Smooth muscle cell of trachea (primary cell): ENCODE results near the gene MGAT3. TPM values are rescaled to one million over a fixed set of nuclear protein-coding genes. Genes with fewer than 3 reads are reported as not detected.

ENCODE experiments used
- total RNA-seq: library from RNA; depleted of rRNA; stranded (reverse); fragments of >200 nt; gene quantifications from 2 replicates; pipeline ENCODE4 v1.2.1, GENCODE V29; 2014

The MGAT3 gene
- not detected in 2 replicates for total RNA-seq

GRCh38 chr22:39456522-39457197, at the start of gene MGAT3:
Gene MGAT3, plus strand, starts transcription at chr22:39457012. Its CDS starts 30,336 bp downstream, at chr22:39487348.

GRCh38 chr22:39502109-39502788, 45.4 kb downstream of the MGAT3 start, which contains the start of gene MIEF1:
Gene MIEF1, plus strand, starts transcription at chr22:39502290. Its CDS starts 9,005 bp downstream, at chr22:39511295.

DNA sequence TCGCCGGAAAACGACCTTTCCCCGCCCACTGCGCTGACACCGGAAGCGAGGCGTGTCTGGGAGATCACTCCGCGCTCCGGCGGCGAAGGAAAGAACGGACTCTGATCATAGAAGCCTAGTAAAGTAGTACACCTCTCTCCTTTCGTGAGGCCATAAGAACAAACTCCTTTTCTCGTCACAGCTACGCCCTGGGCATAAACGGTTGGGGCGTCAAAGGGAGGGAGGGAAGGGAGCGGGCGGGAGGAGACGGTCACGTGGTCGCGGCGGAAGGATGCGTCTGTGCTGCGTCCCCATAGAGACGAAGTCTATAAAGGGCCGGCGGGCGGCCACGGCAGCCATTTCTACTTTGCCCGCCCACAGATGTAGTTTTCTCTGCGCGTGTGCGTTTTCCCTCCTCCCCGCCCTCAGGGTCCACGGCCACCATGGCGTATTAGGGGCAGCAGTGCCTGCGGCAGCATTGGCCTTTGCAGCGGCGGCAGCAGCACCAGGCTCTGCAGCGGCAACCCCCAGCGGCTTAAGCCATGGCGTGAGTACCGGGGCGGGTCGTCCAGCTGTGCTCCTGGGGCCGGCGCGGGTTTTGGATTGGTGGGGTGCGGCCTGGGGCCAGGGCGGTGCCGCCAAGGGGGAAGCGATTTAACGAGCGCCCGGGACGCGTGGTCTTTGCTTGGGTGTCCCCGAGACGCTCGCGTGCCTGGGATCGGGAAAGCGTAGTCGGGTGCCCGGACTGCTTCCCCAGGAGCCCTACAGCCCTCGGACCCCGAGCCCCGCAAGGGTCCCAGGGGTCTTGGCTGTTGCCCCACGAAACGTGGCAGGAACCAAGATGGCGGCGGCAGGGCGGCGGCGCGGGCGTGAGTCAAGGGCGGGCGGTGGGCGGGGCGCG, 63.7 kb downstream of the MGAT3 start, which contains the start of gene ATF4:
TSS of gene ATF4 (plus strand) at position 337 of the 880 bp plus-strand sequence. CDS start 884 bp downstream, outside the sequence.

DNA sequence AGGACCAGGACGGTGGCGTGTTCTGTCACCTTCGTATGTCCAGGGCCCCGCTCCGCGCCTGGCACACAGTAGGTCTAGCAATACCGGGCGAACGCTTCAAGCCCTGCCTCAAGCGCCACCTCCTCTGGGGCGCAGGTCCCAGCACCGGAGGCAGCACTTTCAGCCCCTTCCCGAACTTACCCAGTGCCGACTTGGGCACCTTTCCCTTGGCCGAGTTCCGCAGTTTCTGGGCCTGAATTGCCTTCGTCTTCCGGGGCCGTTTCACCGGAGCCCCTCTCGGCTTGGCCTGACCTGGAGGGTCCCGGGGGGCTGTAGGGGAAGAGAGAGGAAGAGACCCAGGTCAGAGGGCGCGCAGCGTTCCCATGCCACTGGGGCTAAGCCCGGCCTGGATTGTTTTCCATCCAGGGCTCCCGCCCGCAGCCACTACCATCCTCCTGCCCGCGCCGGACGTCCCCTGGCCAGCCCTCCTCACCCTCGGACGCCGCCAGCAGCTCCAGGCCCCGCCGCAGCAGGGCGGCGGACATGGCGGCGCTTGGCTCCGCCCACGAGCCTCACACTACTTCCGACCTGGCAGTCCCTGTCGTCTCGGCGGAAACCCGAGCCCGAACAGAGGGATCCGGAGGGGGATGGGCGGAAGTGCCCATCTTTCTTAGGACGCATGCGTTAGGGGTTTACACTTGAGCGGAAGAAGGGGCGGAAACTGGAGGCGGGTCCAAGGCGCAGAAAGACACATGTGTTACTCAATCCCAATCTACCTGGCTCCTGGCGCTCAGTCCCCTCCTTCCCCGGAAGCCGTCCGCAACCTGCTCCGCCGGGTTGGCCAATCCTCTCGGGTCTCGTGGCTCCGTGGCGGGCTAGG, 75.6 kb downstream of the MGAT3 start, which contains the start of gene RPS19BP1:
TSS of gene RPS19BP1 (minus strand) at position 534 of the 859 bp plus-strand sequence. CDS start at position 524, 10 bp downstream.

Other genes with a start within 250 kb of the MGAT3 start
- 0.29 TPM in 1 of 2 replicates, not detected in the other for gene PDGFB, start 212.0 kb upstream of the MGAT3 start, total RNA-seq
- gene RPL3, start 137.4 kb upstream of the MGAT3 start, total RNA-seq, result 2,152 and 2,558 TPM in 2 replicates
- 3.1 and 16.2 TPM in 2 replicates for gene SYNGR1, start 107.0 kb upstream of the MGAT3 start, total RNA-seq
- 18.2 and 23.0 TPM in 2 replicates for gene TAB1, start 57.2 kb upstream of the MGAT3 start, total RNA-seq
- gene MIEF1, start 45.3 kb downstream of the MGAT3 start, total RNA-seq, result 22.3 and 26.8 TPM in 2 replicates
- gene ATF4, start 63.5 kb downstream of the MGAT3 start, total RNA-seq, result 214 and 296 TPM in 2 replicates
- 45.0 and 60.1 TPM in 2 replicates for gene RPS19BP1, start 75.7 kb downstream of the MGAT3 start, total RNA-seq
- gene CACNA1I, start 113.7 kb downstream of the MGAT3 start, total RNA-seq, result under 0.01 TPM in 1 of 2 replicates, not detected in the other